ENCODE data around the gene BRD1.

DNA sequence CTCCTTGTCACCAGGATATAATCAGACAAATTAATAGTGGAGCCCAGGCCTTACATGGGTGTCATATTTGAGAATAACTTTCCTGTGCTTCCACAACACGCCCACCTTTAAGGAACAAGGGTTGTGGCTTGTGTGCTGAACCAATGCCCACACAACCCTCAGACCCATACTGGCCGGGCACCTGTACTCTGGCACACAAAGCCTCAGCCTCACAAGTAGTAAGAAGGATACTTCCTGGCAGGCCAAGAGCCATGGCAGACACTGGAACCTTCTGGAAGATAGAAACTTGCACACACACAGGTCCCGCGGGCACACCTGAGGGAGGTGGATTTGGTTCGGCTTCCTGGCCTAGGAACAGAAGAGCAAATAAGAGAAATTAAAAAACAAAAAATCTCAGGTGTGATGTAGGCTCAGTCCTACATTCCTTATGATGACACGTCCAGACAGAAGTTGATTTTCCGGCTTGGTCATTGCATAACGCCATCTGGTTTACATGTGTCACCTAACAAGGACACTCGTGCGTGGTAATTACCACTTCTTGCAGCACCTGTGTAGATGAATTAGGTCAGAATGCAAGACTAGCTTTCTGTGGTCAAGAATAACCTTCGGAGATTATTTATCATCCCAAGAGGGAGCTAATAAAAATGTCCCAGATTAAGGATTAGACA lies 5.8 kb upstream of the BRD1 start:
- no peak for TF ChIP-seq NFRKB (IDR thresholded peaks at IDR 0.05)
- no peak for TF ChIP-seq FOXM1 (IDR thresholded peaks at IDR 0.05; ENCODE audit: borderline replicate concordance)
- TF ChIP-seq ARNT (IDR thresholded peaks at IDR 0.05) = no peak
- no peak for TF ChIP-seq BHLHE40 (IDR thresholded peaks at IDR 0.05; ENCODE audit: borderline replicate concordance)
- no peak for TF ChIP-seq ELF4 (IDR thresholded peaks at IDR 0.05)
- no peak for TF ChIP-seq ZNF384 (IDR thresholded peaks at IDR 0.05)
- no peak for TF ChIP-seq TARDBP (IDR thresholded peaks at IDR 0.05)
- no peak for TF ChIP-seq LEF1 (IDR thresholded peaks at IDR 0.05; ENCODE audit: borderline replicate concordance)
- TF ChIP-seq SP1 (IDR thresholded peaks at IDR 0.05) = no peak
- TF ChIP-seq, protein P1, sequence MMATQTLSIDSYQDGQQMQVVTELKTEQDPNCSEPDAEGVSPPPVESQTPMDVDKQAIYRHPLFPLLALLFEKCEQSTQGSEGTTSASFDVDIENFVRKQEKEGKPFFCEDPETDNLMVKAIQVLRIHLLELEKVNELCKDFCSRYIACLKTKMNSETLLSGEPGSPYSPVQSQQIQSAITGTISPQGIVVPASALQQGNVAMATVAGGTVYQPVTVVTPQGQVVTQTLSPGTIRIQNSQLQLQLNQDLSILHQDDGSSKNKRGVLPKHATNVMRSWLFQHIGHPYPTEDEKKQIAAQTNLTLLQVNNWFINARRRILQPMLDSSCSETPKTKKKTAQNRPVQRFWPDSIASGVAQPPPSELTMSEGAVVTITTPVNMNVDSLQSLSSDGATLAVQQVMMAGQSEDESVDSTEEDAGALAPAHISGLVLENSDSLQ (IDR thresholded peaks at IDR 0.05) = no peak
- TF ChIP-seq HDGF (IDR thresholded peaks at IDR 0.05; ENCODE audit: borderline replicate concordance) = no peak
- no peak for TF ChIP-seq CTBP1 (IDR thresholded peaks at IDR 0.05; ENCODE audit: borderline replicate concordance)
